ENCODE data around the gene EIF4B.

GRCh38 chr12:53086361-53086760 lies 80.1 kb downstream of the EIF4B start:
- TF ChIP-seq EZH2phosphoT487 (IDR thresholded peaks at IDR 0.05; ENCODE audit: insufficient read depth, low read depth), result no peak
- no peak for TF ChIP-seq EZH2 (IDR thresholded peaks at IDR 0.05; ENCODE audit: insufficient read depth, poor library complexity, severe bottlenecking)
